ENCODE results near the gene TRIM10.
"Not testable (repeated sequence)": the region's sequence is repeated elsewhere in the genome, so short reads cannot be mapped to it uniquely, and the experiment has no call there.

TRIM10 gene

GRCh38 chr6:30152910-30153610, 8.0 kb downstream of the TRIM10 start:
- DNase-seq (ENCODE audit: low spot score) = no peak

DNA sequence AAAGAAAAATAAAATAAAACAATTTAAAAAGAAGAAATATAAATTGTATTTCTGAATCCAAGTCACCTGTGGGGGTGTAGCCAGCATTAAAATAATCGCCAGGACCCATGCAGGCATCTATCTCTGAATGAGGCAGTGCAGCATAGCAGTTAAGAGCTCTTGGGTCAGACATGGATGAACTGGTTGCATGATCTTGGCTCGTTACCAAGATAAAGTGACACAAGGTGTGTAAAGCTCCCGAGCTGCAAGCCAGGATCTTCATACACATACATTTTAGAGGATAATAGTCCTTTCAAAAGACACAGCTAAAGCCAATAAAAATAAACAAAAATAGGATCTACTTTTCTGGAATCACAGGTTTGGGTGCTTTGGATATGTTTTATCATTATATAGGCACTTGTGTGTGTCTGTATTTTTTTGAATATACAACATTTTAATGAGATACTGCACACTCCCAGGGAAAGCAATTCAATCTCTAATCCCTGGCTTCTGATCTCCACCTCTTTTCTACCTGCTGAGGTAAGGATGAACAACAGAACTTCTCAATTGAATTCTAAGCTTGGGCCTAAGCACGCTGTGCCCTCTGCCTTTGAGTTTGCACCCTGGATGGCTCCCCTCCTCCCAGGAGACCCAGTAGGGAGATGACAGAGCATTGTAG, 8.9 kb downstream of the TRIM10 start:
- no peak for DNase-seq (ENCODE audit: low spot score)

DNA sequence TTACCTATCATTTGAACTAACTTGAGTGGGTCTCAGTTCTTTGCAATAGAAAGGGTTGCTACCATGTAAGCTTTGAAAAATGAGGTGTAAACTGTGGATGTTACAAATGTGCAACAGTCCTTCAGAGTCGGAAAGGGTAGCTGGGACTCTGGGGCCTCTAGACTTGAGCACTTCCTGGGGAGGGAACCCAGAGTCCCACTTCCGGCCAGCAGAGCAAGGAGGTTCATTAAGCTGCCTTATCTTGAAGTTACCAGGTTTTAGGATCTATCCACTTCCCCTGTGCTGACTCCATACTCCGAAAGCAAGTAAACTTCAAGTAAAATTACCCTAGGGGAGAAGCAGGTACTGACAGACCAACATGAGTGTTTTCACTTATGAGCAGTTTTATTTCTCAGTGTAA, 9.4 kb downstream of the TRIM10 start:
- no peak for DNase-seq (ENCODE audit: low spot score)

DNA sequence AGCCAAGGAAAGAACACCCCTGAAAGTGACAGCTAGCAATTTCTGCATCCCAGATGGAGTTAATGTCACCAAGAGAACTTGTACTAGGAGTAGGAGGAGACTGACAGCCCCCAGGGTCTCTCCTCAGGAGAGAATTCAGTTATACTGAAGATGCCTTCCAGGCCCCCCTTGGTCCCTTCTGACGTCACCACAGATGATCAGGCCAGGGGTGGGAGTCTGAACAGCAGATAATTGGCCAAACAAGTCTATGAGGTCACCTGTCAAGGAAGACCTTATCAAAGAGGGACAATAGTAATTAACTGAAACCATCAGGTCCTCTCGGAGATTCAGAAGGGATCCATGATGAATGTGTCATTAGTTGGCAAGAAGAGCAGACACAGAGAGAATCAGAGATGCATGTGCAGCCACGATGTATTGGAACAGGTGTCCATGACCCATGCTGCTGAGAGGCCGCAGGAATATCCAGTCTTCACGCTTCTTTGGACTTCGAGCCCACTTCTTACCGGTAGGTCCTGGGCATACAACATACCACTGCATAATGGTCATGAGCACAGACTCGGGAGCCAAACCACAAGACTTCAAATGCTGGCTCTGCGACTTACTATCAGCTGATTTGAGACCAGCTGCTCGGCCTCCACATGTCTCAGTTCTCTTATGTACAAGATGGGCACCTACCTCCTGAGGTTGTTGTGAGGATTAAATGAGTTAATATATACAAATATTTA, 10.2 kb downstream of the TRIM10 start:
- no peak for DNase-seq (ENCODE audit: low spot score)

DNA sequence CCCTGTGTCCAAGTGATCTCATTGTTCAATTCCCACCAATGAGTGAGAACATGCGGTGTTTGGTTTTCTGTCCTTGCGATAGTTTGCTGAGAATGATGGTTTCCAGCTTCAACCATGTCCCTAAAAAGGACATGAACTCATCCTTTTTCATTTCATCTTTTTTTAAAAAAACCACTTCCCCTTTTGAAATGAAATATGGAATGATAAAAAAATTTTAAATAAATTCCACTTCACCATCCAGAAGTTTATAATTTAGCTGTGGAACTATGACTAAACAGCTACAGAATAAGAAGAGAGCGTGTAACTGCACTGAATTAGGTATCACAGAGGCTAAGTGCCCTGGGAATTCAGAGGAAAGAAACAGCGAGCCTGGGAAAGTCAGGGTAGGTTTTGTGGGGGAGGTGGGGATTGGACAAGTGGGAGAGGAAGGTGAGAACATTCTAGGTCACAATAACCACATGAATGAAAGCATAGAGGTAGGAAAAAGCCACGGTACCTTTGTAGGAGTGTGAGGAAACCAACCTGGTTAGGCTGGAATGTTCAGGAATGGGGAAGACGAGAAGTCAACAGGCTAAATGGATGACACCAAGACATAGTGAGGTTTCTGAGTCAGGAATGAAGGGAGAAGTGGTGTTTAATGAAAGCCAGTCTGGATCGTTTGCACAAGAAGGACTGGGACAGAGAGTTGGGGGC, 11.0 kb downstream of the TRIM10 start:
- DNase-seq (ENCODE audit: low spot score) = no peak

- no peak for DNase-seq (ENCODE audit: low spot score)
Measured at GRCh38 chr6:30149234-30149633, 11.8 kb downstream of the TRIM10 start.

GRCh38 chr6:30147096-30147495, 13.9 kb downstream of the TRIM10 start:
- no peak for DNase-seq (ENCODE audit: low spot score)

- no peak for DNase-seq (ENCODE audit: low spot score)
Measured at GRCh38 chr6:30145818-30146217, 15.2 kb downstream of the TRIM10 start.

- no peak for DNase-seq (ENCODE audit: low spot score)
Measured at GRCh38 chr6:30144811-30145210, 16.2 kb downstream of the TRIM10 start.

GRCh38 chr6:30143780-30144179, 17.2 kb downstream of the TRIM10 start:
- no peak for DNase-seq (ENCODE audit: low spot score)

DNA sequence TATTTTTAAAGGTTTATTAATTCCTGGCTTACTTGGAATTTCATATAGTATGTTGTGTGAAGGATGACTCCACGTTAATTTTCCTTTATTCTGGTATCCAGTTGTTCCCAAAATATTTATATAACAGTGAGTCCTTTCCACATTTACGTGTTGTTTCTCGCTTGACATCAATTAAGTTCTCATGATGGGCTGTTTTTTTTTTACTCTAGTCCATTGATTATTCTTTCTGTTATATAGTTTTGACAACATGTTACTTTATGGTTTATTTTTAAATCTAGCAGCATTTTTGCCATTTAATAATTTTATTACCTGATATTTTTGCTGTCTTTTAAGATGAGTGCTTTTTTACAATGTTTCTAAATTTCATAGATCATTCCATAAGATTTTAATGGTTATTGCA, 18.3 kb downstream of the TRIM10 start:
- no peak for DNase-seq (ENCODE audit: low spot score)

- DNase-seq (ENCODE audit: low spot score) = not testable (repeated sequence)
Measured at GRCh38 chr6:30140240-30140639, 20.8 kb downstream of the TRIM10 start.

- no peak for DNase-seq (ENCODE audit: low spot score)
Measured at GRCh38 chr6:30136570-30137286, 24.3 kb downstream of the TRIM10 start.

GRCh38 chr6:30135757-30136156, 25.3 kb downstream of the TRIM10 start, which contains the start of gene TRIM40:
Gene TRIM40, plus strand, starts transcription at chr6:30136140. Its CDS starts 897 bp downstream, at chr6:30137037.
- no peak for DNase-seq (ENCODE audit: low spot score)

DNA sequence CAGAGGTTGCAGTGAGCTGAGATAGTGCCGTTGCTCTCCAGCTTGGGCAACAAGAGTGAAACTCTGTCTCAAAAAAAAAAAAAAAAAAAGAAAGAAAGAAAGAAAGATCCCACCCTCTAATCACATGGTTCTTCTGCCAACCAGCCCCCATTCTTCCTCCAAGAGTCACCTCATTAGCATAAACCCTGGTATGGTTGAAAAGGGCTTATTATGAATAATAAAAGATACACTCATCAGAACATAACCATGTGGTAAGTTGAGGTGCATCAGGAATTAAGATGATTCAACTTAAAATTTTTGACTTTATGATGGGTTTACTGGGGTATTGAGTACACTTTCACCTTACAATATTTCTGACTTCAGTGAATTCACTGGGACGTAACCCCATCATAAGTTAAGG, 25.9 kb downstream of the TRIM10 start:
- DNase-seq (ENCODE audit: low spot score) = no peak

DNA sequence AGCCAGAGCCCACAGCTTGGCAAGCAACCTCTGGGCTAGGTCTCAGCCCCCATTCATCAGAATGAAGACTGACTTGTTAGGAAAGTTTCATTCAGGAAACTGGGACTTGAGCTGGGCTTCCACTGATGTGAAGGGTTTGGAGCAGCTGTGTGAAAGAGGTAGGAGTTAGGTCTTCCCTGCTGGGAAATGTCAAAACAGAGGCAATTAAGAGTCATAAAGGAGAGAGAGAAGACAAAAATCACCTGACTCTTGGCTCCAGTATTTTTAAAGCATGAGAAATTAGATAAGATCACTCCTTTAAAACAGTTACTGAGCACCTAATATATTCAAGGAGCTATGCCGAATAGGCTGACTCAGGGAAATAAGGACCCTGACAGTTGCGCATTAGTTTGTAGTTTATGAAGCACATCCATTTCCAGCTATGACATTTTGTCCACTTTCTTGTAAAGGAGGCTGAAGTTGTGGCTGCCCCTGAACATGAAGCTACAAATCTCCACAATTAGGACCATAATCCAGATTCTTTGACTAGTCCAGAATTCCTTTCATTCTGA, 29.0 kb downstream of the TRIM10 start:
- no peak for DNase-seq (ENCODE audit: low spot score)

DNA sequence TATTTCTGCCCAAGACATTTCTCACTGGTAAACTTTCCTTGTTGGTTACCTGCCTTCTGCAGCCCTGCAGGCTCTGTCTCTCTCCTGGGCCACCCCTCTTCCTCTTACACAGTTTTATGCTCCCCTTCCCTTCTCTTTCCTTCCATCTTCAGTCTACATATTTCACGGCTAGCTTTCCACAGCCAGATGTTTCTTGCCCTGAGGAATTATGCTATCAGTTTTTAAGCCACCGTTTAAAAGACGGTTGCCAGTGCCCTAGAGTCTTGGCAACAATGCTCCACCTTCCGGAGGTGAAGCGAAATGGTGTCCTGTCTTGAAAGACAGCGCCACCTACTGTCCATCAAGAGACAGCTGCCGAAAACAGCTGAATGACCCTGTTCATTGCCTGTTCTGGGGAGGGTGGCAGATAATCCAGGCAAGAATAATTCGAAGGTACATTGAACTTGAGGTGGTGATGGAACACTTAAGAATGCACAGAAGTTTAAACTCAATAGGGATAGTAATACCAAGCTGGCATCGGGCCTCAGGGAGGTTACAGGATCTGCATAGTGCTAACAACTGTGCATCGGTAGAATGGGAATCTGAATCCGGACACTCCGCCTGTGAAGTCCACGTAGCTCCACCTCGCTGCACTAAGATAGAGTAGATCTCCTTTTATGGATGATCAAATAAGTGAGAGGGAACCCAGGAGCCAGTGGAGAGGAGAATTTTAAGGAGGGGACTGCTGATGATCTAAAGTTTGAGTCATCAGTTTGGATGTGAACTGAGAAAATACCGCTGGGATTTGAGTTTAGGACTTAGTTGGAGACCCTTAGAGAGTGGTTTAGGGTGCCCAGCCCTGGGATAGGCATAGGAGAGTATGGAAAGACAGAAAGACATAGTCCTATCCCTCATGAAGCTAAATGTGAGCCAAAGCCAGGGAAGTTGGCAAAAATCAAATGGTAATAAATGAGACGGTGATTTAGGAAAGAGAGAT, 29.8 kb downstream of the TRIM10 start:
- peak; percentile 82 for DNase-seq (ENCODE audit: low spot score)

DNA sequence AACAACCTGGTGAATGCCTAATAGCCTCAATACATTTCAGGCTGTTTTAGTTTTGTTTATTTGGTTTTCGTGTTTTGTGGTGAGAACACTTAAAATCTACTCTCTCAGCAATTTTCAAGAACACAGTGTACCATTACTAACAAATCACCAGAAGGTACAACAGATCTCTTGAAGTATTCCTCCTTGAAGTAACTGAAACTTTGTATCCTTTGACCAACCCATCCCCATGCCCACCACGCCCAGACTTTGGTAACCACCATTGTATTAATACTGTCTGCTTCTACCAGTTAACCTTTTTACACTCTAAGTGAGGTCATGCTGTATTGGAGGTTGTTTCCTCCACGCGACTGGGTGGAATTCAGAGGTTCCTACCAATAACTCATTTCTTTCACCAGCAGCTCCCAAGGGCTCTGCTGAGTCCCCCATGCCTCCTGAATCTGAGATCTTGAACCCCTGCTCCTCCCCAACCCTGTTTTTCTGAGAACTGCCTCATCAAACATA, 30.8 kb downstream of the TRIM10 start:
- no peak for DNase-seq (ENCODE audit: low spot score)

DNA sequence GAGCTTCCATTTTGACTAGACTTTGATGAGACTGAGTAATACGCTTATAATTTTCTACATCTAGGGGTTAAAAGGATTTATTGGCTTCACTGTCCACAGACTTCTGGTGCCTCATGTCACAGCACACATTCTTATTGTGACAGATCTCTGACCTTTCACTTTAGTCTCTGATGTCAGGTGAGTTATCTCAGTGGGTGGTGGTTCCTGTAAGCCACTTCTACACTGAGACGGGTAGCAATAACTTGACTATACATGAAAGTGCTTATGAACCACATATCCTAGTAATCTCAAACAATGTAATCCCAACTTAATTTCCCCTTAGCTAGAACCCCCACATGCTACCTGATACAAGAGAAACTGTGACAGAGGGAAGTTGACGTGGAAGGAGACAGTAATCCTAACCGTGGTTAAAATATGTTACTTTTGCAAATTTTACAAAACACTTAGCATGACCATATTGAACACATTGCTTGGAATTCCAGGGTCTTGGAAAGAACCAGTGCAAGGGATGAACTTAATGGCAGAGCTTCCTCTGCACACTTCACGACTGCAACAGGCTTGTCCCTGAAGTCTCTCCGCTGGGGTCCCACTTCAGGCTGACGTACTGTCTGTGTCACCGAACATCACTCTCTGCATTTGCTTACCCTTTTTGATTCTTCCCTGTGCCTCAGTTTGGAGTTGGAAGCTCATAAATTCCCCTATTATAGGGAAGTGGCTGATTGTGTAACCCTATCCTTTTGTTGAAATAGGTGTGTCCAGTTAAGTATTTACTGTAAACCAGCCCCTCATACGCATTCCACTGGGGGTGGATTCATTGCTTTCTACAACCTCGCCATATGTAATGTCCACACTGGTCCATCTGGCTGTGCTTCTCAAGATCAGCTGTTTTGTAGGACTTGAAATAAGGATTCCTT, 31.5 kb downstream of the TRIM10 start:
- DNase-seq (ENCODE audit: low spot score) = no peak

Measured in CD4-positive, alpha-beta T cell treated with Interleukin-15 for 4 hours (primary cell).